HepG2 (cell line): ENCODE data around the gene BBS5.
"Not testable (repeated sequence)": the region's sequence is repeated elsewhere in the genome, so short reads cannot be mapped to it uniquely, and the experiment has no call there.

Source experiments
- CTCF ChIP-seq: sonication (generic); formaldehyde crosslinking; IDR thresholded peaks from 2 replicates; pipeline ENCODE4 v1.5.0; 2020; ENCODE audit warnings: mild to moderate bottlenecking, missing genetic modification reagents, moderate library complexity
- ELF1 ChIP-seq: sonication (generic); formaldehyde crosslinking; IDR thresholded peaks from 2 replicates; pipeline ENCODE4 v1.4.0; 2020; ENCODE audit warnings: missing genetic modification reagents
- RARA ChIP-seq: IDR thresholded peaks from 2 replicates; pipeline ENCODE4 v1.6.1; 2016; ENCODE audit warnings: missing genetic modification reagents, missing compliant biosample characterization
- RBM39 ChIP-seq: fragments of 200-400 bp; formaldehyde crosslinking; IDR thresholded peaks from one replicate; pipeline ENCODE4 v1.6.1; 2018; ENCODE audit warnings: antibody characterized with exemption, mild to moderate bottlenecking, low read depth, low read length; ENCODE audit not compliant: poor library complexity, severe bottlenecking
- TCF12 ChIP-seq, 2 experiments: fragments of 450-650 bp in 1 of 2; sonication (generic) in 1 of 2; formaldehyde crosslinking in 1 of 2; IDR thresholded peaks; 2 replicates each; pipeline versions ENCODE4 v1.6.1 to v1.8.0; 2017 to 2022; ENCODE audit warnings: antibody characterized with exemption in 1 of 2, mild to moderate bottlenecking in 1 of 2, missing genetic modification reagents in 1 of 2, moderate library complexity in 1 of 2
- TCF7L2 ChIP-seq: IDR thresholded peaks from 2 replicates; pipeline ENCODE4 v1.6.1; 2011; ENCODE audit warnings: mild to moderate bottlenecking, low read depth, low read length, moderate library complexity
- ZBTB33 ChIP-seq: sonication (generic); formaldehyde crosslinking; IDR thresholded peaks from 2 replicates; pipeline ENCODE4 v1.4.0; 2020; ENCODE audit warnings: missing genetic modification reagents
- ZNF747 ChIP-seq: sonication (generic); formaldehyde crosslinking; IDR thresholded peaks from 2 replicates; pipeline ENCODE4 v1.8.1; 2023; ENCODE audit warnings: missing genetic modification reagents, mild to moderate bottlenecking, borderline replicate concordance

DNA sequence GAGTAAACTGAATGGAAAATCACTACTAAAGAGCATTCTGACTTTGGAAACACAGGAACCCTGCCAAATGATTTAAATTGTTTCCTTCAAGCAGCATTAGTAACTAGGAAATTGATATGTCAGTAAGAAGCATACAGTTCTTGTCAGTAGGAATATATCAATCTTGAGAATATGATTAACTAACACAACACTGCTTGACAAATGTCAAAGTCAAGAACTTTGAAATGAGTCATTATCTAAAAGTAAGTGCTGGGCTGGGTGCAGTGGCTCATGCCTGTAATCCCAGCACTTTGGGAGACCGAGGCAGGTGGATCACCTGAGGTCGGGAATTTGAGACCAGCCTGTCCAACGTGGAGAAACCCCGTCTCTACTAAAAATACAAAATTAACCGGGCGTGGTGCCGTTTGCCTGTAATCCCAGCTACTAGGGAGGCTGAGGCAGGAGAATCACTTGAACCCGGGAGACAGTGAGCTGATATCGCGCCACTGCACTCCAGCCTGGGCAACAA, 37.2 kb downstream of the BBS5 start:
- not testable (repeated sequence) for TF ChIP-seq RARA; TCF12 (IDR thresholded peaks at IDR 0.05); TCF12 (CRISPR knock-in tag; IDR thresholded peaks at IDR 0.05); CTCF (CRISPR knock-in tag); TCF7L2; ELF1; RBM39; ZNF747; ZBTB33 (CRISPR knock-in tag)
